Articular chondrocyte of knee joint (primary cell): ENCODE results near the gene DUSP2. TPM values are rescaled to one million over a fixed set of nuclear protein-coding genes. Genes with fewer than 3 reads are reported as not detected.

Experiments
- total RNA-seq: library from RNA; depleted of rRNA; stranded (reverse); fragments of >200 nt; gene quantifications from 2 replicates; pipeline ENCODE4 v1.2.3, GENCODE V29; 2012

The DUSP2 gene, protein sequence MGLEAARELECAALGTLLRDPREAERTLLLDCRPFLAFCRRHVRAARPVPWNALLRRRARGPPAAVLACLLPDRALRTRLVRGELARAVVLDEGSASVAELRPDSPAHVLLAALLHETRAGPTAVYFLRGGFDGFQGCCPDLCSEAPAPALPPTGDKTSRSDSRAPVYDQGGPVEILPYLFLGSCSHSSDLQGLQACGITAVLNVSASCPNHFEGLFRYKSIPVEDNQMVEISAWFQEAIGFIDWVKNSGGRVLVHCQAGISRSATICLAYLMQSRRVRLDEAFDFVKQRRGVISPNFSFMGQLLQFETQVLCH
- total RNA-seq: 1.2 and 2.1 TPM in 2 replicates

GRCh38 chr2:96145036-96145847 lies at the start of gene DUSP2:
Gene DUSP2, minus strand, starts transcription at chr2:96145440. Its CDS starts 86 bp downstream, at chr2:96145354.

DNA sequence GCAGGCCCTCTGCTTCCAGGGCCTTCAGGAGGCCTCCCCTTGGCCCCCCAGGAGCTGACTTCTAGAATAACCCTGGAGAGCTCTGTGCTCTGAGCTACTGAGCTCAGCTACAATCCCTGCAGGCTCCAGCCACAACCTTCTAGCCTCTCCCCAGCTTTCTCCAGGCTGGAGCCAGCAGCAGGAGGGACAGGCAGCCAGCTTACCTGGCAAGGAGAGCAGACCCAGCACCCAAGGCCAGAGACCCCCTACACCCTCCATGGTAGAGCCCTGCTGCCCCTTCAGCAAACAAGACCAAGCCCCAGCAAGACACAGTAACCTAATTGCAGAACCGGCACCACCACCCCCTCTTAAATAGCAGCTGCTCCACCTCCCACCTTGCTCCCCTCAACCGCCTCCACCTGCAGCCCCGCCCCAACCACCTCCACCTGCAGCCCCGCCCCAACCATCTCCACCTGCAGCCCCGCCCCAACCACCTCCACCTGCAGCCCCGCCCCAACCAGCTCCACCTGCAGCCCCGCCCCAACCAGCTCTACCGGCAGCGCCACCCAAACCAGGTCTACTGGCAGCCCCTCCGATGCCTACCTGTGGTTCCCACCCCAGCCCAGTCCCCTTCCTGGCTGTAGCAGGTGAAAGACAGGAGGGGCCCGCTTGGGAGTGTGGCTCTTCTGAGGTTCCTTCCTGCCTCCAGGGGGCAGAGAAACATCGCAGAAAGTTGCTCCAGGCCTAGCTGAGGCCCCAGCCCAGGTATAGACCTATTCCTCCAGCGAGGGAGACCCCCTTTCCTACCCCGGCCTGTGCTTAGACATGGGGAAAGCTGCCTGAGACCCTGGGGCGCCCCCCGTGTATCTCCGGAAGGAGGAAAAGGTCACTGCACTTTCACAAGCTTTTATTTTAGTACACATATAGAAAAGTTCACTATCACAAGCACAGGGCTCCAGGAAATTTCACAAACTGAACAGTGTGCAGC lies 6.8 kb downstream of the DUSP2 start, which contains the start of gene ASTL:
Gene ASTL (minus strand): TSS at position 324 of the 967 bp plus-strand sequence. CDS start 66 bp downstream, at position 258.

DNA sequence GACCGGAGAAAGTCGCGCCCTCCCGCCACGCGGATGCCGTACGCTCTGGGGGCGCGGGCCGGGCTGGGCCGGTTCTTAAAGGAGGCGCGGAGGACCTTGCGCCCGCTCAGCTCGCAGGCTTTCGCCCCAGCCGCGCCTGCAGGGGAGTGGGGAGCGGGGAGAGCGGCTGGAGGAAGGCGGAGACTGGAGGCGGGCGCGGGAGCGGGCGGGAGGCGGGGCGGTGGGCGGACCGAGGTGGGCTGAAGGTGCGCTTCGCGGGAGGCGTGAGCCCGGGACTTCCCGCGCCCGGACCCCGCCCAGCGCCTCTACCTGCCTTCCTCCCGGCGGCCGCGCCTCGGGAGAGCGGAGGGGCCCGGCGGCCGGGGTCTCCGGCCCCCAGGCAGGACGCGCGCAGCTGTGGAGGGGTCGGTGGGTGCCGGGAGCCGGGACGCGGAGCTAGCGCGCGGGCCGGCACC lies 28.8 kb downstream of the DUSP2 start, which contains the start of gene ADRA2B:
Gene ADRA2B (minus strand): TSS at position 148 of the 455 bp plus-strand sequence. CDS start 422 bp downstream, outside the sequence.

Other genes with a start within 250 kb of the DUSP2 start
- 62.6 and 73.4 TPM in 2 replicates for gene ANKRD36C, start 153.6 kb downstream of the DUSP2 start, total RNA-seq
- gene GPAT2, start 110.5 kb downstream of the DUSP2 start, total RNA-seq: 0.76 and 0.91 TPM in 2 replicates
- gene ADRA2B, start 28.9 kb downstream of the DUSP2 start, total RNA-seq: under 0.01 TPM in 1 of 2 replicates, not detected in the other
- not detected in 2 replicates for gene ASTL, start 6.9 kb downstream of the DUSP2 start, total RNA-seq
- gene STARD7, start 63.4 kb upstream of the DUSP2 start, total RNA-seq: 134 and 158 TPM in 2 replicates
- gene TMEM127, start 120.6 kb upstream of the DUSP2 start, total RNA-seq: 36.9 and 41.7 TPM in 2 replicates
- 69.9 and 83.3 TPM in 2 replicates for gene CIAO1, start 120.8 kb upstream of the DUSP2 start, total RNA-seq
- 35.7 and 43.0 TPM in 2 replicates for gene SNRNP200, start 160.1 kb upstream of the DUSP2 start, total RNA-seq
- gene ITPRIPL1, start 179.9 kb upstream of the DUSP2 start, total RNA-seq: 2.6 and 4.6 TPM in 2 replicates
- gene NCAPH, start 190.3 kb upstream of the DUSP2 start, total RNA-seq: 6.0 and 6.6 TPM in 2 replicates